ENCODE results near the gene SHROOM4. TPM values are rescaled to one million over a fixed set of nuclear protein-coding genes. Genes with fewer than 3 reads are reported as not detected.

SHROOM4 gene
- total RNA-seq, 1 experiment from 2014 or later, result not detected

DNA sequence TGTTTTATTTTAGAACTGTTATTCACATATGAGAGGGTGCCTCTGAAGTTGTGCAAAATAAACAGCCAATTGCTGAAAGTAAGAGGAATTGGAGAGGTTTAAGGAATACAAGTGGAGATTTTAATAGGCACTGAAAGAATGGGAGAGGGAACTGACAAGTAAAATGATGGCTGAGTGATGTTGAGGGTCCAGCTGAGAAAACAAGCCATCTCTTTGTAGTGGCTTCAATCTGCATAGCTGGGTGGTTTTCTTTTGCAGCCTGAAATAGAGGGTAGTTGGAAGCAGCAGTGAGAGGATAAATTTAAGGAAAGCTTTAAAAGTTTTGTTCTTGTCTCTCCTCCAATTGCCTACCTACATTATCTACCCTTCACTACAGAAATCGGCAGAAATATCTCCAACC lies 236.7 kb downstream of the SHROOM4 start:
- TF ChIP-seq, protein P1, sequence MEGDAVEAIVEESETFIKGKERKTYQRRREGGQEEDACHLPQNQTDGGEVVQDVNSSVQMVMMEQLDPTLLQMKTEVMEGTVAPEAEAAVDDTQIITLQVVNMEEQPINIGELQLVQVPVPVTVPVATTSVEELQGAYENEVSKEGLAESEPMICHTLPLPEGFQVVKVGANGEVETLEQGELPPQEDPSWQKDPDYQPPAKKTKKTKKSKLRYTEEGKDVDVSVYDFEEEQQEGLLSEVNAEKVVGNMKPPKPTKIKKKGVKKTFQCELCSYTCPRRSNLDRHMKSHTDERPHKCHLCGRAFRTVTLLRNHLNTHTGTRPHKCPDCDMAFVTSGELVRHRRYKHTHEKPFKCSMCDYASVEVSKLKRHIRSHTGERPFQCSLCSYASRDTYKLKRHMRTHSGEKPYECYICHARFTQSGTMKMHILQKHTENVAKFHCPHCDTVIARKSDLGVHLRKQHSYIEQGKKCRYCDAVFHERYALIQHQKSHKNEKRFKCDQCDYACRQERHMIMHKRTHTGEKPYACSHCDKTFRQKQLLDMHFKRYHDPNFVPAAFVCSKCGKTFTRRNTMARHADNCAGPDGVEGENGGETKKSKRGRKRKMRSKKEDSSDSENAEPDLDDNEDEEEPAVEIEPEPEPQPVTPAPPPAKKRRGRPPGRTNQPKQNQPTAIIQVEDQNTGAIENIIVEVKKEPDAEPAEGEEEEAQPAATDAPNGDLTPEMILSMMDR (IDR thresholded peaks at IDR 0.05; ENCODE audit: unreplicated experiment), result no peak
- Mint-ChIP-seq H3K4me3 (ENCODE audit: unreplicated experiment) (no peak overlapping the region), H3K27ac (ENCODE audit: low read depth, unreplicated experiment) (no peak overlapping the region), H3K9me3 (ENCODE audit: unreplicated experiment) (no peaks in the 10 kb centered on the region), H3K4me1 (ENCODE audit: insufficient read depth, unreplicated experiment) (no peaks in the 10 kb centered on the region), H3K36me3 (ENCODE audit: insufficient read depth, unreplicated experiment) (no peaks in the 10 kb centered on the region), H3K27me3 (ENCODE audit: insufficient read depth, unreplicated experiment) (peaks cover 51% of the 10 kb centered on the region)
- intact Hi-C loops (cut with micrococcal nuclease), result no loop called here
- POLR2A ChIA-PET, result no interaction called here
- DNase-seq (ENCODE audit: unreplicated experiment), result no peak
- CTCF ChIA-PET, result interaction anchor here (0.7 to 1.1 kb wide), 3 partner anchors 476 to 662 kb away, joined by 3 to 4 read pairs (median 4); no protein-coding TSS in a partner anchor
- BruUV-seq (replicated peaks), result no TSS peak

GRCh38 chrX:50567636-50568035 lies 246.4 kb downstream of the SHROOM4 start:
- Mint-ChIP-seq H3K9me3 (ENCODE audit: unreplicated experiment) (peaks cover 8% of the 10 kb centered on the region), H3K4me1 (ENCODE audit: insufficient read depth, unreplicated experiment) (no peaks in the 10 kb centered on the region), H3K36me3 (ENCODE audit: insufficient read depth, unreplicated experiment) (no peaks in the 10 kb centered on the region), H3K4me3 (ENCODE audit: unreplicated experiment) (no peak overlapping the region), H3K27ac (ENCODE audit: low read depth, unreplicated experiment) (no peak overlapping the region), H3K27me3 (ENCODE audit: insufficient read depth, unreplicated experiment) (peaks cover 34% of the 10 kb centered on the region)
- CTCF ChIA-PET, result interaction anchor here (0.7 kb wide), 1 partner anchor 17 kb away, joined by 3 read pairs; no protein-coding TSS in a partner anchor
- no peak for DNase-seq (ENCODE audit: unreplicated experiment)
- TF ChIP-seq, protein P1 (IDR thresholded peaks at IDR 0.05; ENCODE audit: unreplicated experiment), result no peak
- POLR2A ChIA-PET, result no interaction called here
- intact Hi-C loops (cut with micrococcal nuclease), result no loop called here
- no TSS peak for BruUV-seq (replicated peaks)

DNA sequence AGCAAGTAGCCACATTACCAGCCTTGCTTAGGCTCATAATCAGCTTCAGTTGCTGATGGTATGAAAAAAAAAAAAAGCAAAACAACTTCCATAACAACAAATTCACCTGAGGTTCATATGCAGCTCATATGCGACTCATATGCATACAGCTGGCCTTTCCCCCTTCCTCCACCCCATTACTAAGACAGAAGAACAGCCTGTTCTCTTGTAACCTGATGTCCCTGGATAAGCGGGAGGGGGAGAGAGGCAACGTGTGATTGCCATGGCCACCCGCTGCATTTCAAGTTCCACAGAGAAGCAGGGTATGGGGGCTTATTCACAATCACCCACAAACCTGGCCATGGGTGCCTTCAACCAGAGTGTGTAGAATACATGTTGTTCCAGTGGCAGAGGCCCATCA lies 248.3 kb downstream of the SHROOM4 start:
- no peak for DNase-seq (ENCODE audit: unreplicated experiment)
- intact Hi-C loops (cut with micrococcal nuclease), result no loop called here
- Mint-ChIP-seq H3K4me3 (ENCODE audit: unreplicated experiment) (no peak overlapping the region), H3K36me3 (ENCODE audit: insufficient read depth, unreplicated experiment) (no peaks in the 10 kb centered on the region), H3K27me3 (ENCODE audit: insufficient read depth, unreplicated experiment) (peaks cover 43% of the 10 kb centered on the region), H3K9me3 (ENCODE audit: unreplicated experiment) (no peaks in the 10 kb centered on the region), H3K27ac (ENCODE audit: low read depth, unreplicated experiment) (no peak overlapping the region), H3K4me1 (ENCODE audit: insufficient read depth, unreplicated experiment) (no peaks in the 10 kb centered on the region)
- ChIA-PET CTCF (interaction anchor here (0.5 to 1.2 kb wide), 6 partner anchors 16 to 650 kb away, joined by 3 to 6 read pairs (median 3); no protein-coding TSS in a partner anchor), POLR2A (no interaction called here)
- TF ChIP-seq, protein P1 (IDR thresholded peaks at IDR 0.05; ENCODE audit: unreplicated experiment), result no peak
- no TSS peak for BruUV-seq (replicated peaks)

Other genes starting within 250 kb of the SHROOM4 start
- gene BMP15, start 96.5 kb upstream of the SHROOM4 start, total RNA-seq (2022), result not detected in 2 replicates